Stimulated activated CD4-positive, alpha-beta T cell treated with anti-CD3 and anti-CD28 coated beads, TNF-alpha, amount 100 ng/mL, for 48 hours (primary cell): ENCODE data around the gene PTPN7.

Source experiments
- DNase-seq, 3 donors: peaks; one replicate each; pipeline ENCODE4 v3.0.0-alpha.2; 2020; ENCODE audit warnings: low read depth in 3 of 3

The PTPN7 gene

DNA sequence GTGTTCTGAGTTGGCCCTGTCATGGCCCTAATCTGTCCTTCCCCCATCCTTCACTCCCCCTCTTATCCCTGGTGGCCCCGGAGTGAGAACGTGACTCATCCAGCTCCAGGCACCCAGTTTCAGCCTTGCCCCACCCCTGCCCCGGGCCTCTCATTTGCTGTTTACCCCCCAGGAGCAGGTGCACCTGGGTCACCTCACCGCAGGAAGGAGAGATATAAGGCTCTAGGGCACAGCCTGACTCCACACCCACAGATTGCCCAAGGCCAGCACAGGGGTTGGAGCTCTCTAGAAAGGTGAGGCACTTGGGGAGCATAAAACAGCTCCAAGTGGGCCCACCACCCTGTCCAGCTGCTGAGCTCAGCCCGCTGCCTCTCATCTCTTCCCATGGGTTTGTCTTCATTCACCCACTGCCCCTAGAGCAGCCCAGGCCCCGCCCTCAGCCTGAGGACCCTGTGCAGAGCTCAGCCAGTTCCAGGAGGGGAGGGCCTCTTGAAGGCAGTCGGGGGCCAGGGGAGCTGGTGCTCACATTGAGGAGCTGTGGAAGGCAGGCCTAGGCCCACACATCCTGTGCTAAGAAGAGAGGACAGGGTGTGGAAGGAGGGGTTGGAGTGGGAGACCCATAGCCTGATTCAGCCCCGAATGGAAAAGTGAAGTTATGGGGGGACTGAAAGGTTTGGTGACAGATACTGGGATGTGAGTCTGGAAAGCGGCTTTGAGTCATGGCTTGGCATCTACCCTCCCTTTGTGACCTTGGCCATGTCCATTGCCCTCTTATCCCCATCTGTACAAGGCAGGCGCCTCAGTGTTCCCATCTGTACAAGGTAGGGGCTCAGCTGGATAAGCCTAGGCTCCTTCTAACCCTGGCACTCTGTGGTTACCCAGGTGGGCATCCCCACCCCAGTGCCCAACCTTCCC is 53.8 kb downstream of the PTPN7 start:
- DNase-seq: no peak

DNA sequence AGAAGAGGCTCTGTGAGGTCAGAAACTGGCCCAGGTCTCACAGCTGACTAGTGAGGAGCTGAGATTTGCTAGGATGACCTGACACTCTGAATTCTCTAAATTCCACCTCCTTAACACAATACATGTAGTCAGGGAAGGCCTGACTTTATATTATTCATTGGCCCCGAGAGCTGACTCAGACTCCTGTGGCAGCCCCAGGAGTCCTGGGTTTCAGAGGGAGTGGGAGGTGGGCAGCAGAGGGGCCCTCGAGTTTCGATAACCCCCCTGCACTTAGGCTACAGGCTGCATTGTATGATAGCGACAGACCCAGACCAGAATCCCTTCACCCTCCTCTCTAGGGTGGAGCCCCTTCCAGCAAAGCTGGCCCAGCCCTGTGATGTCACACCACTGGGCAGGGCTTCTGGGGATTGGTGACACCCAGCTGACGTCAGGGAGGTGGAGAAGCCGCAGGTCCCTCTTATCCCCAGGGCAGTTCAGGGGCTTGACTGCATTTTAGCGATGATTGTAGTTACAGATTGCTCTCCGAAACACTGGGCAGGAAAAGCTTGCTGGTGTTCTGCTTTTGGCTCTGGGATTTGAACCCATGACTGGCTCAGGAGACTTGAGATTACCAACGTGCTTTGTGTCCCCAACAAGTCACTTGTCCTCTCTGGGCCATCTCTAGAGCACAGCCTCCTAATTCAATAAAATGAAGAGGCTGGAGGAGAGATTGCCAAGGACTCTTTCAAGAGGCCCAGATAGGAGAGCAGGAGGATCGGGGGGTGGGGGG is 54.6 kb downstream of the PTPN7 start:
- DNase-seq: no peak

- no peak for DNase-seq
Measured at GRCh38 chr1:202104073-202104472, 56.3 kb downstream of the PTPN7 start.

- DNase-seq: no peak
Measured at GRCh38 chr1:202101184-202101583, 59.2 kb downstream of the PTPN7 start.
